ENCODE results near the gene RBM38.

GRCh38 chr20:57411406-57412283 lies 20.4 kb downstream of the RBM38 start:
- no peak for TF ChIP-seq SIN3A (IDR thresholded peaks at IDR 0.05; ENCODE audit: borderline replicate concordance, insufficient read depth, low read depth, low read length)
- no peak for TF ChIP-seq CTCF (IDR thresholded peaks at IDR 0.05)
- no peak for TF ChIP-seq POLR2AphosphoS5 (IDR thresholded peaks at IDR 0.05; ENCODE audit: low read depth, low read length)
- no peak for TF ChIP-seq REST (IDR thresholded peaks at IDR 0.05; ENCODE audit: insufficient read depth in 1 of 2, low read depth in 2 of 2, low read length in 1 of 2)
- no peak for TF ChIP-seq TCF7L2 (IDR thresholded peaks at IDR 0.05; ENCODE audit: low read depth, low read length)

All from Panc1 (cell line).